Measurements from ENCODE around the gene DNAAF5. TPM values are rescaled to one million over a fixed set of nuclear protein-coding genes. Genes with fewer than 3 reads are reported as not detected.
"Not testable (repeated sequence)": the region's sequence is repeated elsewhere in the genome, so short reads cannot be mapped to it uniquely, and the experiment has no call there.

DNAAF5 gene
- total RNA-seq, 1 donor from 2014 or later = 12.4 TPM

GRCh38 chr7:747186-747585, 20.7 kb downstream of the DNAAF5 start:
- no peak for DNase-seq

- no peak for DNase-seq
Measured at GRCh38 chr7:748446-748845, 21.9 kb downstream of the DNAAF5 start.

GRCh38 chr7:749140-749551, 22.6 kb downstream of the DNAAF5 start:
- DNase-seq = no peak

GRCh38 chr7:750111-750905, 23.8 kb downstream of the DNAAF5 start:
- DNase-seq = no peak

GRCh38 chr7:751826-752225, 25.3 kb downstream of the DNAAF5 start:
- DNase-seq = no peak

- DNase-seq = not testable (repeated sequence)
Measured at GRCh38 chr7:752256-752655, 25.8 kb downstream of the DNAAF5 start.

GRCh38 chr7:753190-753589, 26.7 kb downstream of the DNAAF5 start:
- DNase-seq = no peak

- DNase-seq = no peak
Measured at GRCh38 chr7:754531-755412, 28.3 kb downstream of the DNAAF5 start.

- DNase-seq = no peak
Measured at GRCh38 chr7:755413-755805, 28.9 kb downstream of the DNAAF5 start.

GRCh38 chr7:756231-756927, 29.9 kb downstream of the DNAAF5 start:
- DNase-seq = no peak

GRCh38 chr7:756928-757560, 30.5 kb downstream of the DNAAF5 start:
- DNase-seq = no peak

- no peak for DNase-seq
Measured at GRCh38 chr7:757741-758163, 31.3 kb downstream of the DNAAF5 start.

GRCh38 chr7:759569-759968, 33.1 kb downstream of the DNAAF5 start:
- no peak for DNase-seq

GRCh38 chr7:760006-760405, 33.5 kb downstream of the DNAAF5 start:
- DNase-seq = no peak

GRCh38 chr7:761101-761500, 34.6 kb downstream of the DNAAF5 start:
- no peak for DNase-seq

GRCh38 chr7:761631-762030, 35.1 kb downstream of the DNAAF5 start:
- no peak for DNase-seq

GRCh38 chr7:762885-763284, 36.4 kb downstream of the DNAAF5 start:
- DNase-seq = no peak

GRCh38 chr7:763762-764161, 37.3 kb downstream of the DNAAF5 start:
- DNase-seq = no peak

- no peak for DNase-seq
Measured at GRCh38 chr7:765383-765782, 38.9 kb downstream of the DNAAF5 start.

- DNase-seq = no peak
Measured at GRCh38 chr7:767580-767940, 41.1 kb downstream of the DNAAF5 start.

GRCh38 chr7:767941-768731, 41.6 kb downstream of the DNAAF5 start:
- DNase-seq = no peak

Measured in skin of body (tissue), 2 donors.